ENCODE results near the gene TMPRSS9. TPM values are rescaled to one million over a fixed set of nuclear protein-coding genes. Genes with fewer than 3 reads are reported as not detected.
A peak's percentile ranks its signal among the peaks of the same experiment; 100 is the strongest.

TMPRSS9 gene
- total and polyA plus RNA-seq, 4 experiments from 2014 or later = not detected

GRCh38 chr19:2443116-2443784, 83.2 kb downstream of the TMPRSS9 start:
- peaks cover 1% of the 10 kb centered on the region for H3K36me3 ChIP-seq (ENCODE audit: insufficient read depth, low read length)
- POLR2A ChIA-PET (ENCODE audit: partially characterized antibody) = no interaction called here
- H3K27ac ChIP-seq (ENCODE audit: low read depth, low read length) = no peak overlapping the region
- no peaks in the 10 kb centered on the region for H3K27me3 ChIP-seq (ENCODE audit: insufficient read depth, low read length)
- Mint-ChIP-seq H3K4me3 (no peak overlapping the region), H3K36me3 (peaks cover 0 to 19% of the 10 kb centered on the region in 2 donors), H3K27me3 (no peaks in the 10 kb centered on the region), H3K4me1 (peaks cover 7 to 23% (median 9%) of the 10 kb centered on the region in 4 donors), H3K27ac (peak overlapping the region in 2 of 7 donors; percentile 19 to 83), H3K9me3 (no peaks in the 10 kb centered on the region)
- H3K4me1 ChIP-seq (ENCODE audit: insufficient read depth, low read length) = peaks cover 5% of the 10 kb centered on the region
- intact Hi-C loops (cut with micrococcal nuclease) = no loop called here
- H3K4me3 ChIP-seq (ENCODE audit: low read length in 2 of 2) = no peak overlapping the region
- no peak for DNase-seq
- no peaks in the 10 kb centered on the region for H3K9me3 ChIP-seq (ENCODE audit: control insufficient read depth in 1 of 2, low read length in 2 of 2)
- CTCF ChIA-PET (ENCODE audit: partially characterized antibody) = no interaction called here

GRCh38 chr19:2443785-2444182, 83.7 kb downstream of the TMPRSS9 start:
- CTCF ChIA-PET (ENCODE audit: partially characterized antibody) = no interaction called here
- Mint-ChIP-seq H3K4me1 (peaks cover 7 to 23% (median 9%) of the 10 kb centered on the region in 4 donors), H3K27ac (peak overlapping the region in 2 of 7 donors; percentile 19 to 83), H3K4me3 (no peak overlapping the region), H3K27me3 (no peaks in the 10 kb centered on the region), H3K36me3 (peaks cover 0 to 19% of the 10 kb centered on the region in 2 donors), H3K9me3 (no peaks in the 10 kb centered on the region)
- POLR2A ChIA-PET (ENCODE audit: partially characterized antibody) = no interaction called here
- no peak for DNase-seq
- peaks cover 5% of the 10 kb centered on the region for H3K4me1 ChIP-seq (ENCODE audit: insufficient read depth, low read length)
- no peak overlapping the region for H3K27ac ChIP-seq (ENCODE audit: low read depth, low read length)
- intact Hi-C loops (cut with micrococcal nuclease) = no loop called here
- H3K4me3 ChIP-seq (ENCODE audit: low read length in 2 of 2) = no peak overlapping the region
- no peaks in the 10 kb centered on the region for H3K36me3 ChIP-seq (ENCODE audit: insufficient read depth, low read length)
- H3K27me3 ChIP-seq (ENCODE audit: insufficient read depth, low read length) = no peaks in the 10 kb centered on the region
- no peaks in the 10 kb centered on the region for H3K9me3 ChIP-seq (ENCODE audit: control insufficient read depth in 1 of 2, low read length in 2 of 2)

- ChIA-PET POLR2A (ENCODE audit: partially characterized antibody) (no interaction called here), CTCF (ENCODE audit: partially characterized antibody) (no interaction called here)
- Mint-ChIP-seq H3K36me3 (peaks cover 0 to 19% of the 10 kb centered on the region in 2 donors), H3K4me3 (no peak overlapping the region), H3K4me1 (peaks cover 7 to 23% (median 10%) of the 10 kb centered on the region in 4 donors), H3K27ac (peak overlapping the region in 1 of 7 donors; percentile 72), H3K27me3 (no peaks in the 10 kb centered on the region), H3K9me3 (no peaks in the 10 kb centered on the region)
- Histone ChIP-seq H3K4me3 (ENCODE audit: low read length in 2 of 2) (no peak overlapping the region), H3K9me3 (ENCODE audit: control insufficient read depth in 1 of 2, low read length in 2 of 2) (no peaks in the 10 kb centered on the region), H3K27me3 (ENCODE audit: insufficient read depth, low read length) (no peaks in the 10 kb centered on the region), H3K36me3 (ENCODE audit: insufficient read depth, low read length) (no peaks in the 10 kb centered on the region), H3K27ac (ENCODE audit: low read depth, low read length) (no peak overlapping the region), H3K4me1 (ENCODE audit: insufficient read depth, low read length) (peaks cover 5% of the 10 kb centered on the region)
- intact Hi-C loops (cut with micrococcal nuclease) = no loop called here
- DNase-seq = no peak
Observed at GRCh38 chr19:2444251-2445002, 84.4 kb downstream of the TMPRSS9 start.

- H3K4me3 Mint-ChIP-seq = peak overlapping the region in 5 of 8 donors; percentile 28 to 62 (median 39)
- peaks cover 5% of the 10 kb centered on the region for H3K4me1 ChIP-seq (ENCODE audit: insufficient read depth, low read length)
- H3K36me3 ChIP-seq (ENCODE audit: insufficient read depth, low read length) = no peaks in the 10 kb centered on the region
- no peak for DNase-seq
- intact Hi-C loops (cut with micrococcal nuclease) = no loop called here
- H3K27ac ChIP-seq (ENCODE audit: low read depth, low read length) = no peak overlapping the region
- peak overlapping the region in 3 of 7 donors; percentile 25 to 76 (median 66) for H3K27ac Mint-ChIP-seq
- ChIA-PET CTCF (ENCODE audit: partially characterized antibody) (no interaction called here), POLR2A (ENCODE audit: partially characterized antibody) (no interaction called here)
- no peak overlapping the region for H3K4me3 ChIP-seq (ENCODE audit: low read length in 2 of 2)
- H3K36me3 Mint-ChIP-seq = peaks cover 0 to 18% of the 10 kb centered on the region in 2 donors
- no peaks in the 10 kb centered on the region for H3K9me3 ChIP-seq (ENCODE audit: control insufficient read depth in 1 of 2, low read length in 2 of 2)
- H3K27me3 Mint-ChIP-seq = no peaks in the 10 kb centered on the region
- no peaks in the 10 kb centered on the region for H3K9me3 Mint-ChIP-seq
- no peaks in the 10 kb centered on the region for H3K27me3 ChIP-seq (ENCODE audit: insufficient read depth, low read length)
- H3K4me1 Mint-ChIP-seq = peaks cover 6 to 16% (median 9%) of the 10 kb centered on the region in 4 donors
Observed at GRCh38 chr19:2446381-2446780, 86.3 kb downstream of the TMPRSS9 start.

- intact Hi-C loops (cut with micrococcal nuclease) = no loop called here
- Mint-ChIP-seq H3K27me3 (no peaks in the 10 kb centered on the region), H3K4me1 (peaks cover 6 to 12% (median 8%) of the 10 kb centered on the region in 4 donors), H3K9me3 (no peaks in the 10 kb centered on the region), H3K36me3 (peaks cover 0 to 8% of the 10 kb centered on the region in 2 donors), H3K27ac (no peak overlapping the region), H3K4me3 (no peak overlapping the region)
- peaks cover 5% of the 10 kb centered on the region for H3K4me1 ChIP-seq (ENCODE audit: insufficient read depth, low read length)
- H3K27ac ChIP-seq (ENCODE audit: low read depth, low read length) = no peak overlapping the region
- H3K4me3 ChIP-seq (ENCODE audit: low read length in 2 of 2) = no peak overlapping the region
- POLR2A ChIA-PET (ENCODE audit: partially characterized antibody) = no interaction called here
- H3K36me3 ChIP-seq (ENCODE audit: insufficient read depth, low read length) = no peaks in the 10 kb centered on the region
- CTCF ChIA-PET (ENCODE audit: partially characterized antibody) = no interaction called here
- H3K27me3 ChIP-seq (ENCODE audit: insufficient read depth, low read length) = no peaks in the 10 kb centered on the region
- DNase-seq = no peak
- no peaks in the 10 kb centered on the region for H3K9me3 ChIP-seq (ENCODE audit: control insufficient read depth in 1 of 2, low read length in 2 of 2)
Observed at GRCh38 chr19:2449019-2449418, 89.0 kb downstream of the TMPRSS9 start.

- no peaks in the 10 kb centered on the region for H3K27me3 Mint-ChIP-seq
- H3K4me3 Mint-ChIP-seq = no peak overlapping the region
- CTCF ChIA-PET (ENCODE audit: partially characterized antibody) = no interaction called here
- Histone ChIP-seq H3K27me3 (ENCODE audit: insufficient read depth, low read length) (no peaks in the 10 kb centered on the region), H3K9me3 (ENCODE audit: control insufficient read depth in 1 of 2, low read length in 2 of 2) (no peaks in the 10 kb centered on the region), H3K4me3 (ENCODE audit: low read length in 2 of 2) (no peak overlapping the region), H3K4me1 (ENCODE audit: insufficient read depth, low read length) (peaks cover 22% of the 10 kb centered on the region), H3K36me3 (ENCODE audit: insufficient read depth, low read length) (no peaks in the 10 kb centered on the region), H3K27ac (ENCODE audit: low read depth, low read length) (no peak overlapping the region)
- H3K9me3 Mint-ChIP-seq = no peaks in the 10 kb centered on the region
- H3K27ac Mint-ChIP-seq = no peak overlapping the region
- peaks cover 10 to 23% (median 14%) of the 10 kb centered on the region in 4 donors for H3K4me1 Mint-ChIP-seq
- intact Hi-C loops (cut with micrococcal nuclease) = no loop called here
- peaks cover 0 to 5% of the 10 kb centered on the region in 2 donors for H3K36me3 Mint-ChIP-seq
- POLR2A ChIA-PET (ENCODE audit: partially characterized antibody) = no interaction called here
- no peak for DNase-seq
Observed at GRCh38 chr19:2451138-2451537, 91.1 kb downstream of the TMPRSS9 start.

GRCh38 chr19:2451741-2452140, 91.7 kb downstream of the TMPRSS9 start:
- DNase-seq = no peak
- Mint-ChIP-seq H3K9me3 (no peaks in the 10 kb centered on the region), H3K27me3 (no peaks in the 10 kb centered on the region), H3K4me1 (peaks cover 7 to 18% (median 9%) of the 10 kb centered on the region in 4 donors), H3K36me3 (peaks cover 0 to 2% of the 10 kb centered on the region in 2 donors), H3K27ac (peak overlapping the region in 1 of 7 donors; percentile 27), H3K4me3 (no peak overlapping the region)
- Histone ChIP-seq H3K4me3 (ENCODE audit: low read length in 2 of 2) (no peak overlapping the region), H3K4me1 (ENCODE audit: insufficient read depth, low read length) (peaks cover 17% of the 10 kb centered on the region), H3K27ac (ENCODE audit: low read depth, low read length) (no peak overlapping the region), H3K9me3 (ENCODE audit: control insufficient read depth in 1 of 2, low read length in 2 of 2) (no peaks in the 10 kb centered on the region), H3K27me3 (ENCODE audit: insufficient read depth, low read length) (no peaks in the 10 kb centered on the region), H3K36me3 (ENCODE audit: insufficient read depth, low read length) (no peaks in the 10 kb centered on the region)
- ChIA-PET CTCF (ENCODE audit: partially characterized antibody) (no interaction called here), POLR2A (ENCODE audit: partially characterized antibody) (no interaction called here)
- intact Hi-C loops (cut with micrococcal nuclease) = no loop called here

All from CD4-positive, alpha-beta memory T cell (primary cell).